Natural killer cell (primary cell): ENCODE data around the gene FUOM. TPM values are rescaled to one million over a fixed set of nuclear protein-coding genes. Genes with fewer than 3 reads are reported as not detected.

Source experiments
- ATAC-seq, 3 donors: fragments of 150-1000 bp in 2 of 3; fragments of 200-7000 bp in 1 of 3; cut with Tn5 transposase; 1 replicate in 1 of 3; 2 replicates in 2 of 3; pipeline ENCODE4 v1.10.0; 2021; ENCODE audit warnings: mild to moderate bottlenecking in 2 of 3, moderate library complexity in 2 of 3
- DNase-seq, 2 donors: peaks; one replicate each; pipeline versions ENCODE4 v3.0.0 to v3.0.0-alpha.2; 2013 to 2021; ENCODE audit warnings: mixed read lengths in 1 of 2
- H3K27ac ChIP-seq: one replicate; pipeline ENCODE4 v1.5.1; 2013; ENCODE audit warnings: mild to moderate bottlenecking, low read length
- H3K27me3 ChIP-seq: one replicate; pipeline ENCODE4 v1.6.1; 2013; ENCODE audit warnings: low read length; ENCODE audit not compliant: control insufficient read depth, insufficient read depth
- H3K36me3 ChIP-seq: one replicate; pipeline ENCODE4 v1.6.1; 2013; ENCODE audit warnings: low read length; ENCODE audit not compliant: control insufficient read depth, insufficient read depth
- H3K4me1 ChIP-seq: one replicate; pipeline ENCODE4 v1.6.1; 2013; ENCODE audit warnings: low read length; ENCODE audit not compliant: control insufficient read depth, insufficient read depth
- H3K4me3 ChIP-seq: one replicate; pipeline ENCODE4 v1.5.1; 2013; ENCODE audit warnings: low read length
- H3K9me3 ChIP-seq: one replicate; pipeline ENCODE4 v1.6.1; 2013; ENCODE audit warnings: low read length; ENCODE audit not compliant: control insufficient read depth, insufficient read depth
- H3K27ac Mint-ChIP-seq, 2 donors: one replicate each; pipeline ENCODE4 v1.8.0; 2022; ENCODE audit warnings: mild to moderate bottlenecking in 2 of 2, mixed read lengths in 2 of 2, moderate library complexity in 1 of 2
- H3K27me3 Mint-ChIP-seq, 2 donors: one replicate each; pipeline ENCODE4 v1.8.0; 2022; ENCODE audit warnings: low read depth in 2 of 2, mixed read lengths in 2 of 2
- H3K36me3 Mint-ChIP-seq: one replicate; pipeline ENCODE4 v1.8.0; 2022; ENCODE audit warnings: mixed read lengths
- H3K4me1 Mint-ChIP-seq, 2 donors: one replicate each; pipeline ENCODE4 v1.8.0; 2022; ENCODE audit warnings: mixed read lengths in 2 of 2
- H3K4me3 Mint-ChIP-seq: one replicate; pipeline ENCODE4 v1.8.0; 2022; ENCODE audit warnings: mild to moderate bottlenecking, moderate library complexity, mixed read lengths
- H3K9me3 Mint-ChIP-seq, 2 donors: one replicate each; pipeline ENCODE4 v1.8.0; 2022; ENCODE audit warnings: mixed read lengths in 2 of 2
- WGBS: methylation state at CpG from one replicate; pipeline ENCODE4 v1.1.7; 2013; ENCODE audit warnings: missing lambda C conversion rate; ENCODE audit not compliant: insufficient coverage; 5-methylcytosine and 5-hydroxymethylcytosine counted together
- intact Hi-C: fragments of 100-400 bp; cut with micrococcal nuclease; formaldehyde crosslinking; loops from one replicate; pipeline ENCODE4 v1.14.2; 2022
- total RNA-seq, 4 donors: library from RNA; stranded (reverse); fragments of 120-200 nt in 1 of 4; gene quantifications; one replicate each; pipeline versions ENCODE4 v1.2.3 to v1.2.4, GENCODE V29; 2013 to 2022
- TF ChIP-seq, protein P1 (sequence below): fragments of 200-600 bp; IDR thresholded peaks from one replicate; pipeline ENCODE4 v1.8.0; 2022; ENCODE audit warnings: antibody characterized with exemption

FUOM gene
- total RNA-seq, 3 donors from 2014 or later (not counting 1 experiment from before 2014, with no cell fraction given): 7.6 to 9.5 (median 7.9) TPM

GRCh38 chr10:133349577-133350011, 8.2 kb downstream of the FUOM start:
- H3K27ac Mint-ChIP-seq: no peak overlapping the region
- Histone ChIP-seq H3K27me3 (peaks cover 5% of the 10 kb centered on the region), H3K9me3 (no peaks in the 10 kb centered on the region), H3K27ac (no peak overlapping the region), H3K4me1 (no peaks in the 10 kb centered on the region), H3K36me3 (no peaks in the 10 kb centered on the region), H3K4me3 (no peak overlapping the region)
- TF ChIP-seq, protein P1, sequence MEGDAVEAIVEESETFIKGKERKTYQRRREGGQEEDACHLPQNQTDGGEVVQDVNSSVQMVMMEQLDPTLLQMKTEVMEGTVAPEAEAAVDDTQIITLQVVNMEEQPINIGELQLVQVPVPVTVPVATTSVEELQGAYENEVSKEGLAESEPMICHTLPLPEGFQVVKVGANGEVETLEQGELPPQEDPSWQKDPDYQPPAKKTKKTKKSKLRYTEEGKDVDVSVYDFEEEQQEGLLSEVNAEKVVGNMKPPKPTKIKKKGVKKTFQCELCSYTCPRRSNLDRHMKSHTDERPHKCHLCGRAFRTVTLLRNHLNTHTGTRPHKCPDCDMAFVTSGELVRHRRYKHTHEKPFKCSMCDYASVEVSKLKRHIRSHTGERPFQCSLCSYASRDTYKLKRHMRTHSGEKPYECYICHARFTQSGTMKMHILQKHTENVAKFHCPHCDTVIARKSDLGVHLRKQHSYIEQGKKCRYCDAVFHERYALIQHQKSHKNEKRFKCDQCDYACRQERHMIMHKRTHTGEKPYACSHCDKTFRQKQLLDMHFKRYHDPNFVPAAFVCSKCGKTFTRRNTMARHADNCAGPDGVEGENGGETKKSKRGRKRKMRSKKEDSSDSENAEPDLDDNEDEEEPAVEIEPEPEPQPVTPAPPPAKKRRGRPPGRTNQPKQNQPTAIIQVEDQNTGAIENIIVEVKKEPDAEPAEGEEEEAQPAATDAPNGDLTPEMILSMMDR: no peak
- no peak for DNase-seq
- 74% methylated on average over 9 of the region's 9 CpGs for WGBS
- intact Hi-C loops: no loop called here
- peaks cover 14% of the 10 kb centered on the region in 2 donors for H3K27me3 Mint-ChIP-seq
- H3K4me1 Mint-ChIP-seq: peaks cover 0 to 5% of the 10 kb centered on the region in 2 donors
- no peaks in the 10 kb centered on the region for H3K36me3 Mint-ChIP-seq
- no peak for ATAC-seq
- no peak overlapping the region for H3K4me3 Mint-ChIP-seq
- no peaks in the 10 kb centered on the region for H3K9me3 Mint-ChIP-seq

DNA sequence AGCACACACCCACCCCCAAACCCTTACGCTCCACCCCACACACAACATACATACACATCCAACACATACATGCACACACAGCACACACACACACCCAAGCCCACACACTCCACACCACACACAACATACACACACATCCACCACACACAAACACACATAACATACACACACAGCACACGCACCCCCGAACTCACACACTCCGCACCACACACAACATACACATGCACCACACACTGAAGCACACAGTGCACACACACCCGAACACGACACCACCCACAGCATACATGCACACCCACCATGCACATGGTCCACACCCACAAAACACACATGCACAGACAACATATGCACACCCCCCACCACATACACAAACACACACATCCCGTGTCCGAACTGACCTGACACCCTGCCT, 8.7 kb downstream of the FUOM start:
- Histone ChIP-seq H3K9me3 (no peaks in the 10 kb centered on the region), H3K4me3 (no peak overlapping the region), H3K4me1 (no peaks in the 10 kb centered on the region), H3K27ac (no peak overlapping the region), H3K36me3 (no peaks in the 10 kb centered on the region), H3K27me3 (peaks cover 5% of the 10 kb centered on the region)
- Mint-ChIP-seq H3K27ac (no peak overlapping the region), H3K36me3 (no peaks in the 10 kb centered on the region), H3K4me3 (no peak overlapping the region), H3K9me3 (no peaks in the 10 kb centered on the region), H3K4me1 (peaks cover 0 to 5% of the 10 kb centered on the region in 2 donors), H3K27me3 (peaks cover 15% of the 10 kb centered on the region in 2 donors)
- no peak for DNase-seq
- TF ChIP-seq, protein P1: no peak
- intact Hi-C loops: no loop called here
- WGBS: 88% methylated on average over 8 of the region's 8 CpGs
- peak in 1 of 3 donors; percentile 15 for ATAC-seq

DNA sequence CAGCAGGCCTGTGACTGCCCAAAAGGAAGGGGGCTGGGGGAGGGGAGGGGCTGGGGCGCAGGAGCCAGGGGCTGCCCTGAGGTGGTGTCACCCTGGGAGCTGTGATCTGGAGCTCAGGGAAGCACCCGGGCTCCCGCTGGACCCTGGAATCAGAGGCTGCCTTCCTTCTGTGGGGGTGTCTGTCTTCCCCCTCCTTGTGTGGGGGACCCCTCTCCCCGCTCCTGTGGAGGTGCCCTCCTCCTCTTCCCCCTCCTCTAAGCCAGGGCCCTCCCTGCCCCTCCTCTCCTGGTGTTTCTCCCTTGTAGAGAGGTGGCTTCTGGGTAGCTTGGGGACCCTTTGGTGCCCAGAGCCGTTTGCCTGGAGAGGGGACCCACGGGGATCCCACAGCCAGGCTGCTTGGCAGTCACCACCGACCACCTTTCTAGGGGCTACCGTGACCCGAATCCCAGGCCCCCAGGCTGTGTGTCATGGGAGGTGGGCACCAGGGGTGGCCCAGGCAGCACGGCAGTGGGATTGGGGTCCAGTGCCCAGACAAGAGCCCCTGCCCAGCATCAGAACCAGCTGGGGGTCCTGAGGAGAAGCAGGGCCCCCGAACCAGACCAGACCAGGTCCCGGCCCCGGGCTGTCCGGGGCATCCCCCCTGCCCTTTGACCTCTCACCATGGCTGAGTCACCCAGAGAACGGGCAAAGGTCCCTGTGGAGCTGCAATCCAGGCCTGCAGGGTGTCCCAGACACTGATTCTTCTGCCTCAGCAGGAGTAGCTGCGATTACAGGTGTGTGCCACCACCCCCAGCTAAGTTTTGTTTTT, 9.9 kb downstream of the FUOM start:
- DNase-seq: no peak
- no peak overlapping the region for H3K4me3 Mint-ChIP-seq
- Histone ChIP-seq H3K36me3 (no peaks in the 10 kb centered on the region), H3K27ac (no peak overlapping the region), H3K4me1 (no peaks in the 10 kb centered on the region), H3K9me3 (no peaks in the 10 kb centered on the region), H3K27me3 (peaks cover 8% of the 10 kb centered on the region), H3K4me3 (no peak overlapping the region)
- intact Hi-C loops: no loop called here
- no peaks in the 10 kb centered on the region for H3K9me3 Mint-ChIP-seq
- peaks cover 20 to 23% of the 10 kb centered on the region in 2 donors for H3K27me3 Mint-ChIP-seq
- no peaks in the 10 kb centered on the region for H3K36me3 Mint-ChIP-seq
- no peak for ATAC-seq
- H3K4me1 Mint-ChIP-seq: peaks cover 0 to 5% of the 10 kb centered on the region in 2 donors
- WGBS: 62% methylated on average over 16 of the region's 16 CpGs
- TF ChIP-seq, protein P1: no peak
- no peak overlapping the region for H3K27ac Mint-ChIP-seq
